HG03095 (cell line): Measurements from ENCODE around the gene DARS1.
A peak's percentile ranks its signal among the peaks of the same experiment; 100 is the strongest.

ENCODE experiments used
- ATAC-seq: cut with Tn5 transposase; IDR thresholded peaks from one replicate; pipeline ENCODE4 v1.9.1; 2021; ENCODE audit warnings: moderate library complexity; ENCODE audit not compliant: unreplicated experiment

Gene DARS1

GRCh38 chr2:136016836-136017235 lies 31.4 kb upstream of the DARS1 start:
- no peak for ATAC-seq

- ATAC-seq, result no peak
These were observed 31.0 kb upstream of the DARS1 start for GRCh38 chr2:136016427-136016826.

- ATAC-seq, result no peak
These were observed 30.3 kb upstream of the DARS1 start for GRCh38 chr2:136015699-136016098.

GRCh38 chr2:136014411-136014810 lies 29.0 kb upstream of the DARS1 start:
- ATAC-seq, result no peak

GRCh38 chr2:136013955-136014354 lies 28.5 kb upstream of the DARS1 start:
- no peak for ATAC-seq

GRCh38 chr2:136013136-136013685 lies 27.8 kb upstream of the DARS1 start:
- ATAC-seq, result no peak

- no peak for ATAC-seq
These were observed 26.9 kb upstream of the DARS1 start for GRCh38 chr2:136012315-136012714.

GRCh38 chr2:136010126-136010525 lies 24.7 kb upstream of the DARS1 start:
- ATAC-seq, result no peak

GRCh38 chr2:136008205-136008865 lies 22.9 kb upstream of the DARS1 start:
- ATAC-seq, result no peak

GRCh38 chr2:136006658-136007057 lies 21.2 kb upstream of the DARS1 start:
- no peak for ATAC-seq

- ATAC-seq, result peak; percentile 70
These were observed 20.2 kb upstream of the DARS1 start for GRCh38 chr2:136005462-136006196.

GRCh38 chr2:136004965-136005364 lies 19.5 kb upstream of the DARS1 start:
- no peak for ATAC-seq

GRCh38 chr2:136001131-136001530 lies 15.7 kb upstream of the DARS1 start:
- ATAC-seq, result no peak

- peak; percentile 70 for ATAC-seq
These were observed 15.1 kb upstream of the DARS1 start for GRCh38 chr2:136000502-136000901.

GRCh38 chr2:135999899-136000298 lies 14.5 kb upstream of the DARS1 start:
- ATAC-seq, result no peak

GRCh38 chr2:135998879-135999278 lies 13.5 kb upstream of the DARS1 start:
- ATAC-seq, result no peak

GRCh38 chr2:135997380-135997779 lies 12.0 kb upstream of the DARS1 start:
- peak; percentile 45 for ATAC-seq

- ATAC-seq, result no peak
These were observed 10.9 kb upstream of the DARS1 start for GRCh38 chr2:135996304-135996703.

GRCh38 chr2:135994281-135994680 lies 8.9 kb upstream of the DARS1 start:
- no peak for ATAC-seq

GRCh38 chr2:135993421-135993820 lies 8.0 kb upstream of the DARS1 start:
- no peak for ATAC-seq

- no peak for ATAC-seq
These were observed 6.4 kb upstream of the DARS1 start for GRCh38 chr2:135991861-135992260.

GRCh38 chr2:135987441-135987840 lies 2.0 kb upstream of the DARS1 start:
- no peak for ATAC-seq
